GM19438 (cell line): ENCODE results near the gene CC2D2A.

Experiments
- ATAC-seq: cut with Tn5 transposase; IDR thresholded peaks from one replicate; pipeline ENCODE4 v1.9.1; 2021; ENCODE audit warnings: low read depth; ENCODE audit not compliant: unreplicated experiment

CC2D2A gene

DNA sequence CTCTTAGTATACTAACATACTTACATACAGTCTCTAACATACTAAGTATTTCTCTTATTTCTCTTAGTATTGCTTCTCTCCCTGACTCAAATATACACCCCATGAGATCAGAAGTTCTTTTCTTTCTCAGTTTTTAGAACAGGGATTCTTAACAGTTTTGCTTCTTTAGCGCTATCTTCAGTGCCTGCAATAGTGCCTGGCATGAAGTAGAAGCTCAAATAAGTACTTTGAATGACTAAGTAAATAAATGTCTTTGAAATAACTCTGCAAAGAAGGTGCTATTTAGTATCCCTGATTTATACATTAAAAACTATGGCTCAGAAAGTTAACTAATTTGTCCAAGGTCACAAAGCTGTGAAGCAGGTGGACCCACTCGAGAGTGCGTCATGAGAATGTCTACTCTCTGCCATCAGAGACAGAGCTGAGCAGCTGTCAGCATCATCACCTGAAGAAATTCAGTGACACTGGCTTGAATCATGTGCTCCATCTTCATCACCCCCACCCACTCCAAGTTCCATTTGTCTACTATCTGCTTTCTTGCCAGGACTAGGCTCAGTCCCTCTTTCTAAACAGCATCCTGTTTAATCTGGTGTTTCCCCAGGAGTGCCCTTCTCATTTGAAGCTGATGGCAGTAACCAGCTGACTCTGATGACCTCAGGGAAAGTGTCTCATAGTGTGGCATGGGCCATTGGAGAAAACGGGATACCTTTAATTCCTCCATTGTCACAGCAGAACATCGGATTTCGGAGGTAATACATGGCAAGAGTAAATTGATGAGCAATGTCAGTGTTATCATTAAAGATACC lies 83.1 kb downstream of the CC2D2A start:
- no peak for ATAC-seq

DNA sequence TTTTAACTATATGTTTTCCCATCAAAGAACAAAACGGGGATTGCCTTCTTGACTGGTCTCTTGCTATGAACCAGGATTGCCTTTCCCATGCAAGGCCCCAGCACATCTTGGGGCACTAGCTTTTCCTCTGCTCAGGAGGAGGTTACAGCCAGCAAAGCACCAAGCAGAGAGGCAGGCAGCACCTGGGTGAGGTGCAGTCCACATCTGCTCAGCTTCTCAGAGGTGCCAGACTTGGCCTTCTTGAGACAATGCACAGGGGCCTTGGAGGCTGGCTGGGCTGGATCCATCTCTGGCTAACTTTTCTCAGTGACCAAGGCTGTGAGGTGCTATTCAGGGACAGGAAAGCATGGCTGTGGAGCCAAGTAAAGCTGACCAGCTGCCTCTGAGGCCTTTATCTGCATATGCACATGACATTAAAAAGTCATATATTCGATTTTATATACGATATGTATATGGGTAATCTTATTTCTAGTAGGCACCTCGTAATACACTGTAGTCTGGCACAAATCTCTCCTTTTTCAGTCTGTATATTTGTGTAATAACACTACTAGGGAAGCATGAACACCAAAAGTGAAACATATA lies 86.9 kb downstream of the CC2D2A start:
- no peak for ATAC-seq

DNA sequence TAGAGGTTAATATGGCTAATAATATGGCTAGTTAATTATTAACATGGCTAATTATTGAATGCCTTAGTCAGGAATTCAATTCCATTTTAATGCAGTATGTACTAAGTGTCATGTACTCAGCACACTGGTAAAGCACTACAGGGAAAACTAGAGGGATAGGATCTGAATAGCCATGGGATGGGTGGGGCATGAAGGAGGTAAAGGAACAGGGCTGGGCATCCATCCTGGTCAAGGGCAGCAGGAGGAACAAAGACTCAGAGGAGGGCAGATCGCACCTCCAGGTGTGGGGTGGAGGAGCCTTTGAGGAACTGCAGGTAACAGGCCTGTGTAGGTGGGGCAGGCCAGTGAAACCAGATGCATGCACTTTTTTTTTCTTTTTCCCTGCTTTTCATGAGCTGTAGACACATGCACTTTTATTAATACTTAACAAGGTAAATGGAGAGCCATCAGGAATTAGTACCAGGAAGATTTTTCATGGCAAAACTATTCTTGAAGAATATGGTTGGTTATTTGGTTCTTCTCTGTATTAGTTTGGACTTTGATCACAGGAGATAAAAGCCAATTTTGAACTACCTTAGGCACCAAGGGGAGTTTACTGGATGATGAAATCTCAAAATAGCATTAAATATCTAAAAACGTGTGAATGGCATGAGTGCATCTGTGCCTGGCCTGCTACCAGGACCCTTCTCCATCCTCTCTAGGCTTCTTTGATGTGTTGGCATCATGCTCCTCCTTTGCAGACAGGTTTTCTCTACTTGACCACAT lies 88.3 kb downstream of the CC2D2A start:
- ATAC-seq, result no peak

DNA sequence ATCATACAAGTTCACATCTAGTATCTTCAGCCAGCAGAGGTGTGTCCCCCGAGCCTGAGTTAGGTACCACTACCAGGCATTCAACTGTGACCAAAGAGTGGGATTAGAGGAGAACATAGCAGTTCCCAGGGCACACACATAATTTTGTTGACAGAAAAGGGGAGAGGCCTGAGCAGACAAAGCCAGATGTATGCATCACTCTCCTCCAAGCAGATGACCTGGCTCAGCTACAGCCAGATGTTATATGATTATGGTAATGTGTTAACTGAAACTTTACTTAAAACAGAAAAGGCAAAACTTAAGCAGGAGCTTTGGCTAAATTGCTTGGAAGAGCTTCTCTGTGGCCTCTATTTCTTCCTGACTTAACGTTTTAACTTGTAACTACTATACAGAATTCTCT lies 88.9 kb downstream of the CC2D2A start:
- ATAC-seq, result no peak

DNA sequence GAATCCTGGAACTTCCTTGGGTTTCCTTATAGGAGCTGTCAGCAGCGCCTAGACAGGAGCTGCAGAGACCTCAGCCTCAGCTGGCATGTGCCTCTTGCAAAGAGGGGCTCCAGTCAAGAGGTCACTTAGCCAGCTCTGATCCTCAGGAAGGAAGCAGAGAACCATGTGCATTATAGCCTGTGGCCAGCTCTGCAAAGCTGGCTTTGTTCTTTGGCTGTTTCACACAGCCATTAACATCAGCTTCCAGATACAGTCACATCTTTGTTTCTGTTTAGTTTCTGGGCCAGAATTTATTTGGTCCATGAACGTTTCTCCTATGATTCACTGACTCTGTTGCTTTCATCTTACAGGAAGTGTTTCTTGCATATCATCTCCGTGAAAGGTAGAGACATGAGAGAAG lies 92.4 kb downstream of the CC2D2A start:
- ATAC-seq, result no peak

DNA sequence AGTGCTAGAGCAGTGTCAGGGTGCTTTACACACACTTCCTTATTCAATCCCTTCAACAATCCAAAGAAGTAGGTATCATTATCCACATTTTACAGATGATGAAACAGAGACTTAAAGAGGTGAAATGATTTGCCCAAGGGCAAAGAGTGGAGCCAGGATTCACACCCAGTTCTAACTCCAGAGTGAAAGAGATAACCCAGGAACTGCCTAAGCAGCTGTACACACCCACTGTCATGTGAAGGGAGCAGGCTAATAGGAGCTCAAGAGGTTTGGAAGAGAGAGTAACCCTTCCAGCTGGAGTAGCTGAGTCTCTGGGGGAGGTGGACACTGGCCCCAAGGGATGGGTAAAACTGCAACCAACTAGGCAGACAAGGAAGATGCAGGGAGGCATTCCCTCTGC lies 92.9 kb downstream of the CC2D2A start:
- ATAC-seq, result no peak

DNA sequence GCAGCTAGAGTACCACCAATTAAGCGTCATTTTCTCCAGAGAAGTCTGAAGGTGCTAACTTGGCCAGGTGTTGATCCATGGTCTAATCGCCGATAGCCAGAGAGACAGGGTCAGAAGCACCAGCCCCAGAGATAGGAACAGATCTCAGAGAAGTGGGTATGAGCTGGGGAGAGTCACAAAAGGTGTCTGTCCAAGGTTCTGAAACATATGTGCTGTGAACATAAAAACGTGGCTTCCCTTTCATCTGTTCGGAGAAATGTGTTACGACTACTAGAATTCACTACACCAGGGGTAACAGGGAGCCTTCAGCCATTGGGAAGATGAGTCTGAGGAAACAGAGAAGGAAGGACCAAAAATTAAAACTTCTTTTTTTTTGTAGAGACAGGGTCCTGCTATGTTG lies 94.2 kb downstream of the CC2D2A start:
- ATAC-seq, result no peak

DNA sequence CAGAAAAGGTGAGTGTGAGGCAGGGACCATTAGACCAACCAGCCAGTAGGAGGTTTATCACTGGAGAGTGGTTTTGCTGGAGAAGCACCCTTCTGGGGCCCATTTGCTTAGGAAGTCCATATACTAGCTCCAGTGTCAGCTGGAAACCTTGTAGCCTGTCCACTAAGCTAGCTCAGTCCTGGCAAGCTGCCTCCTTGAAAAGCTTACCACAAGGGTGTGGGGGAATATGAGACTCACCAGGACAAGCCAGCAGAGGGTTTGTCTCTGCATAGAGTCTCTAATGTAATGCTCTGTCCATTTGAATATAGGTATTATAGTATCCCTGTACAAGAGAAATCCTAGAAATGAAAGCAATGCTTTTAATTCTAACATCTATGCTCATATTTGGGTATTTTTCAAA lies 99.1 kb downstream of the CC2D2A start:
- ATAC-seq, result no peak

DNA sequence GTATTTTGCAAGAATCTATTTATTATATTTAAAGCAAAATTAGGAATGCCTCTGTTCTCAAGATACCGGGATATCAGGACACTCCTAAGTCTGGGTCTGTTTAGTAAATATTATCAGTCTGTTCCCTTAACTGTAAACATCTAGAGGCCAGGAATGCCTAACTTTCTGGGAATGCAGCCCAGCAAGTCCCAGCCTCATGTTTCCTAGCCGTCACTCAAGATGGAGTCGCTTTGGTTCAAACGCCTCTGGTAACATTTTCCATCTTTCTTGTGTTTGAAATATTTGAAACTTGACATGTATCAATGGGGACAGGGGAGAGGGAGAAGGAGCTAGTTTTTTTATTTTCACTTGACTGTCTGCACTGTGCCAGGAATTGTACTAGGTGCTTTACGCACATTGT lies 100.1 kb downstream of the CC2D2A start:
- no peak for ATAC-seq

DNA sequence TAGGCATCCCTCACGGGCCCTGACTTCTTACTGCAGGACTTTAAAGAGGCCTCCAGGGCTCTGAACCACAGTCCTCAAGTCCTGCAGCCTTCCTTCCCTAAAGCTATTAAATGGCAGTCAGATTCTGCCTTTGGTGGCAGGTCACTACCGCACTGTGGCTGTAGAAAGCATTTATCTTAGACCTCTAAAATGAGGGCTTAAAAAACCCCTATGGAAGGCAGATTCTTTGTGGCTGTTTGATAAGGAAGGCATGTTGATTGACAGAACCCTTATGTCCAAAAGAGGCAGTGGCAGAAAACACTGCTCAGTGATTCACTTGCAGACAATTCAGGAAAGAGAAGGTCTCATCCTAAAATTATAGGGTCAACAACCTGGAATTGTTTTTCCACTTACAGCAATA lies 106.3 kb downstream of the CC2D2A start:
- no peak for ATAC-seq

DNA sequence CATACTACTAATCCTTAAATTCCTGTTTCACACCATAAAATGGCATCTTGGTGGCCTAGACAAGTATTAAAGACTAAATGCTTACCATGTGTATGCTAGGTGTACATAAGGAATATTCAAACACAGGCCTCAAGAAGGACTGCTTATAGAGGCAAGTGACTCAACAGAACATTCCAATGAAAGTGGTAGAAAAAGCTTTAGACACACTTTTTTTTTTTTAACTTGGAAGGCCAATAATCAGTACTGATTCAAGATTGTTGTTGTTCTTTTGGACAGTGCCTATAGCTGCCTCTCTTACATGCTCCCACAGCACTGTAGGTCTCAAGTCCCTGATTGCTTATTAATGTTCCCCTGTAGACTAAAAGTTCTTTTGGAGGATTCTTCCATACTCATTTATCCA lies 107.8 kb downstream of the CC2D2A start:
- ATAC-seq, result no peak

DNA sequence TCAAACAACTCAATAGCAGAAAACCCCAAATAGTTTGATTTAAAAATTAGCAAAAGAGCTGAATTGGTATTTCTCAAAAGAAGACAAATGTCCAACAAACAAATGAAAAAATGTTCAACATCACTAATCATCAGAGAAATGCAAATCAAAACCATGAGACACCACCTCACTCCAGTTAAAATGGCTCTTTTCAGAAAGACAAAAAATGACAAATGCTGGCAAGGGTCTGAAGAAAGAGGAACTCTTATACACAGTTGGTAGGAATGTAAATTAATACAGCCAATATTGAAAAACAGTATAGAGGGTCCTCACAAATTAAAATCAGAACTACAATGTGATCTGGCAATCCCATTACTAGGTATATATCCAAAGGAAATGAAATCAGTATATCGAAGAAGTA lies 115.1 kb downstream of the CC2D2A start:
- ATAC-seq, result no peak

DNA sequence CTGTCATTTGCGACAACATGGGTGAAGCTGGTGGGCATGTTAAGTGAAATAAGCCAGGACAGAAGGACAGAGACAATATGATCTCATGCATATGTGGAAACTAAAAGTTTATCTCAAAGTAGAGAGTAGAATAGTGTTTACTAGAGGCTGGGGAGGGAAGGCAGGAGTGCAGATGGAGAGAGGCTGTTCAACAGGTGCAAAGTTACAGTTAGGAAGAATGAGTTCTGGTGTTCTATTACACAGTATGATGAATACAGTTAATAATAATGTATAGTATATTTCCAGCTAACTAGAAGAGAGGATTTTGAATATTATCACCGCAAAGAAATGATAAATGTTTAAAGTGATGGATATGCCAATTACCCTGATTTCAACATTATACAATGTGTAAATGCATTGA lies 115.6 kb downstream of the CC2D2A start:
- ATAC-seq, result no peak

DNA sequence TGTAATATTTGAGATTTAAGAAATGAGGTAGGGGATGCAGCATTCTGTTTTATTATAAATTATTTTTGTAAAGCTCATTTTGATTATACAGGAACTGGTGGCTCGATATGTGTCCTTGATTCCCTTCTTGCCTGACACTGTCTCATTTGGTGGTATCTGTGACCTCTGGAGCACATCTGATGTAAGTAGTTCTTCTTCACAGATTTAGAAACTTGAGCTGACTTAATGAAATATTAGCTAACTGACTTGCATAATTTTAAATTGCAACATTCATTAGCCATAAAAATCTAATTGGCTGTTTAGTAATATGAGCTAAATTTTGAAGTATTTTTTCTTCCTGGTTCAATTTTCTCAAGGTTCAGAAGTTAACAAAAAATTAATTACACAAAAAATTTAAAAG lies 116.4 kb downstream of the CC2D2A start:
- ATAC-seq, result no peak

DNA sequence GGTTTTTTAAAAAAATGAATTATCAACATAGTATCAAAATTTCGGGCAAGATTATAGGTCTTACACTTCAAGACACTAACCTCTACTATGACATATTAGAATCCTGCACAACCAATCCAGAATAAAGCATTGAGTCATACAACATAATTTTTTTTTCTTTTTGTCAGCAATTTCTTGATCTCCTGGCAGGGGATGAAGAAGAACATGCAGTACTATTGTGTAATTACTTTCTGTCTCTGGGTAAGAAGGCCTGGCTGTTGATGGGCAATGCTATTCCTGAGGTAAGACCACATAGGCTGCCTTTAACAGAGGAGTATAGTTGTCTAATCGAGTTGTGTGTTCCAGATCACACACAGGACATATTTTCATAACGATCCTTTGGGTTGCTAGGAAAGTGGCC lies 118.0 kb downstream of the CC2D2A start:
- ATAC-seq, result no peak

DNA sequence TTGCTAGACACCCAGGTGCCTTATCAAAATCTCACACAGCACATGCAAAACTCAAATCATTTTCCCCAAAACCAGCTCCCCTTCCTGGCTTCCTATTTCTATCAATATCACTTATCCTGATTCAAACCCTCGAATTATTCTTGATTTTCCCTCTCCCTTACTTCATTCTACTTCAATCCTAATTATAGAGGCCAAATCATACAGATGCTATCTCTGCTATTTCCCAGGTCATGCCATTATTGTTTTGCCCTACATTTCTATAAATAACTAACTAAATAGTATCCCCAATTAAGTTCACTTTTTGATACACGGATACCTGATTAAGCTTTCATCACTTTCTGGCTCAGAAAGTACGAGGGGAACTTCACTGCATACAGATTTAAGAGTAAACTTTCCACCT lies 123.1 kb downstream of the CC2D2A start:
- no peak for ATAC-seq

DNA sequence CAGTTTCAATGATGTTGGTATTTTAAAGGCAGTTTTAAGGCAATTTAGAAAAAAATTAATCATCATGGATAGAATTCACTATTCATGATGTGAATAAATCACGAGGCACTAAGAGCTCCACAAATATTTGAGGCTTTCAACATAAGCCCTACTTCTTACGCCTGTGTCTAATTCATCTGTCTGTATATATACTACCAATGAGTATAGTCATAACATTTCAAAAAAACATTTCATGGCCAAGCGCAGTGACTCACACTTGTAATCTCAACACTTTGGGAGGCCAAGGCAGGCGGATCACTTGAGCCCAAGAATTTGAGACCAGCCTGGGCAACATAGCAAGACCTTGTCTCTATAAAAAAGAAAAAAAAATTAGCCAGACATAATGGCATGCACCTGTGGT lies 129.0 kb downstream of the CC2D2A start:
- ATAC-seq, result no peak

DNA sequence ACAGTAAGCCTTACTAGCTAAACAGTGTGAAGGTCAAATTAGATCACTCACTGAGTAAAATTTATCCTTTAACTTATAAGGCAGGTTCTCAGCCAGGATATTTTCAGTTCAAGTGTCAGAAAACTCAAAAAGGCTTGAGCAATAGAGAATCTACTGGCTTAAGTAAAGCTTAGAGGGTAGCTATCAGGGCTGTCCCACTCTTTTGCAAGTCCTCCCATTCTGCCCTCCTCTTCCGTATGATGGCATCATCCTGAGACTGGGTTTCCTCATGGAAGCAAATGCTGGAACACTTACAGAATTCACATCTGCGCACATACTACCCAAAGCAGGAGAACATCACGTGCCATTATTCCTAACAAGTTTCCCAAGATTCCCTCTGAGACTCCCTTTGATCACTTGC lies 130.5 kb downstream of the CC2D2A start:
- ATAC-seq, result no peak

DNA sequence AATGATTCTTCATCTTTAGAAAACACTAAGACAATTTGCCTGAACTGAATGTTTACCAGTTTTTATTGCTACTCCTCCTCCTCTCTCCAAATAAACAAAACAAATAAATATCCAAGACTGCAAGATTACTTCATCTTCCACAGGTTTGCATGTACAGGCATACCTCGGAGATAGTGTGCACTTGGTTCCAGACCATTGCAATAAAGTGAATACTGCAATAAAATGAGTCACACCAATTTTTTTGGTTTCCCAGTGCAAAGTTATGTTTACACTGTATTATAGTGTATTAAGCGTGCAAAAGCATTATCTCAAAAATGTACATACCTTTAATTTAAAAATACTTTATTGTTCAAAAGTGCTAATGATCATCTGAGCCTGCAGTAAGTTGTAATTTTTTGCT lies 132.2 kb downstream of the CC2D2A start:
- ATAC-seq, result no peak

DNA sequence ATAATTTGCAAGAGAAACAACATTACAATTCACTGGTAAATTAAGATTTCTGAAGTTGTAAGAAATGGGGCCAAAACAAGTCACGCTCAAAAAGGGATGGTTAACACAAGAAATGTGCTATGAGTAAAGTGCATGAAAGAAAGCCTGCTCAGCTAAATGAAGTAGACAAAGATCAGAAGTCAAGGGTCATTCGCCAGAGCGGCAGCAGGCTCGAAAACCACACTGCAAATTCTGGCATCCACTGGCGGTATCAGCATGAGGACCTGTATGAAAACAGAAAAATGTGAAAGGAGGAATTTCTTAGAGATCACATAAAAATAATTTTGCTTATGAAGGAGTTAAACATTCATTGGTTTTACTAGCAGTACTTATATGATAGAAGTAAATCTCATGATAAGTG lies 135.9 kb downstream of the CC2D2A start:
- ATAC-seq, result no peak

DNA sequence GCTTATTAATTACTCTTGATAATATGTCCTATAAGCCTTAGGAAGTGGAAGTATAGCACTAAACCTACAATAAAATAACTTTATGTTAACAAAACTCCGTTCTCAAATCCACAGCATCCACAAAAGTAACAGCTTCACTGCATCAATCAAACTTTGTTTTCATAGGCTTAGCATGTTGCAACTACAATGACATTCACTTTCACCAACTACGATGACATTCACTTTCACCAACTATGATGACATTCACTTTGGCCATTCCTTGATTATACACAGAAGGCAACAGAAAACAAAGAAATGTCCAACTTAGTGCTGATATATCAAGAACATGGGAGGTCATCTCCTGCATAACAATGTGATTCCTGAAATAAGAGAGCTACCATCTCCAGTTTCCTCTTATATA lies 141.2 kb downstream of the CC2D2A start:
- no peak for ATAC-seq

DNA sequence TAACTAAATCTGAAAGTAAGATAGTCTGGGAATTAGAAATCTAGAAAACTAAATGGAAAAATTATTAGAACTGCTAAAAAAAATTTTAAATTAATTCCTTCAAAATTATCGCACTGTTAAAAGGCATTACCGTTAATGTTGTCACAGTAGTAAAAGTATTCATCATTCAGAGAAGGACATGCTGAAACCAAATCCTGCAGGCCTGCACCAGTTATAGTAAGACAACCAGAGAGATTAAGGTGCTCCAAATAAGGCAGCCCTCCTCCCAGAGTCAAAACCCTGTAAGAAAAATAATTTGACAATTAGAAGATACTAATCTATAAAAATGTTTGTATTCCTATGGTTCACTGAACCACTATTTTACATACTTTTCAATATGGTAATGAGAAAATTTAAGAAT lies 142.5 kb downstream of the CC2D2A start:
- ATAC-seq, result no peak
